ENCODE results near the gene SIGLEC14. TPM values are rescaled to one million over a fixed set of nuclear protein-coding genes. Genes with fewer than 3 reads are reported as not detected.
"Not testable (repeated sequence)": the region's sequence is repeated elsewhere in the genome, so short reads cannot be mapped to it uniquely, and the experiment has no call there.

Gene SIGLEC14
- total RNA-seq, 3 donors from 2014 or later: 3.5 to 7.9 TPM; not detected in 1

DNA sequence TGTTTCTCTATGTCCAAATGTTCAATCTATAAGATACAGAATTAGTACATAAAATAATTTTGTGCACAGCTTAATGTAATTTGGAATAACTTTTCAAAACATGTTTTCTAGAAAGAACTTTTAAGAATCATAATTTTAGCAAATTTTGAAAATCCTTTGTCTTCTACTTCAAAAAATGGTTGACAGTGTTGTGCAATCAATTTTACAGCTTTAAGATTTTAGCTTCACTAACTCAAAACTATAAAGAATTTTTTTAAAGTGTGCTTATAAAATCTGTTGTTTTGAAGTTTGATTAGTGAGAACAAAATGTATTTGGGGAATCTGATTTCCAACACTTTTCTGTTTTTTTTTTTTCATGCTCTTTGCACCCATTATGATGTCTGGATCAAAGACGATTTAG, 33.8 kb upstream of the SIGLEC14 start:
- Histone ChIP-seq H3K4me1 (ENCODE audit: low read depth) (no peaks in the 10 kb centered on the region), H3K9me3 (no peaks in the 10 kb centered on the region), H3K4me3 (no peak overlapping the region), H3K36me3 (ENCODE audit: low read depth) (no peaks in the 10 kb centered on the region)
- ATAC-seq: no peak
- TF ChIP-seq, protein P1, sequence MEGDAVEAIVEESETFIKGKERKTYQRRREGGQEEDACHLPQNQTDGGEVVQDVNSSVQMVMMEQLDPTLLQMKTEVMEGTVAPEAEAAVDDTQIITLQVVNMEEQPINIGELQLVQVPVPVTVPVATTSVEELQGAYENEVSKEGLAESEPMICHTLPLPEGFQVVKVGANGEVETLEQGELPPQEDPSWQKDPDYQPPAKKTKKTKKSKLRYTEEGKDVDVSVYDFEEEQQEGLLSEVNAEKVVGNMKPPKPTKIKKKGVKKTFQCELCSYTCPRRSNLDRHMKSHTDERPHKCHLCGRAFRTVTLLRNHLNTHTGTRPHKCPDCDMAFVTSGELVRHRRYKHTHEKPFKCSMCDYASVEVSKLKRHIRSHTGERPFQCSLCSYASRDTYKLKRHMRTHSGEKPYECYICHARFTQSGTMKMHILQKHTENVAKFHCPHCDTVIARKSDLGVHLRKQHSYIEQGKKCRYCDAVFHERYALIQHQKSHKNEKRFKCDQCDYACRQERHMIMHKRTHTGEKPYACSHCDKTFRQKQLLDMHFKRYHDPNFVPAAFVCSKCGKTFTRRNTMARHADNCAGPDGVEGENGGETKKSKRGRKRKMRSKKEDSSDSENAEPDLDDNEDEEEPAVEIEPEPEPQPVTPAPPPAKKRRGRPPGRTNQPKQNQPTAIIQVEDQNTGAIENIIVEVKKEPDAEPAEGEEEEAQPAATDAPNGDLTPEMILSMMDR (IDR thresholded peaks at IDR 0.05): no peak
- DNase-seq: no peak
- intact Hi-C loops (cut with DNase I, micrococcal nuclease): no loop called here

DNA sequence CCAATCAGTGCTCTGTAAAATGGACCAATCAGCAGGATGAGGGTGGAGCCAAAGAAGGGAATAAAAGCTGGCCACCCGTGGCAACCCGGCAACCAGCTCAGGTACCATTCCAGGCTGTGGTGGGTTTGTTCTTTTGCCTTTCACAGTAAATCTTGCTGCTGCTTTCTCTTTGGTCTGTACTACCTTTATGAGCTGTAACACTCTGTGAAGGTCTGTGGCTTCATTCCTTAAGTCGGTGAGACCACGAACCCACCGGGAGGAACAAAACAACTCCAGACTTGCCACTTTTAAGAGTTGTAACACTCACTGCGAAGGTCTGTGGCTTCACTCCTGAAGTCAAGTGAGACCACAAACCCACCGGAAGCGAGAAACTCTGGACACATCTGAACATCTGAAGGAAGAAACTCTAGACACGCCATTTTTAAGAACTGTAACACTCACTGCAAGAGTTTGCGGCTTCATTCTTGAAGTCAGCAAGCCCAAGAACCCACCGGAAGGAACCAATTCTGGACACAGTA, 30.0 kb upstream of the SIGLEC14 start:
- Histone ChIP-seq H3K4me3 (no peak overlapping the region), H3K4me1 (ENCODE audit: low read depth) (no peaks in the 10 kb centered on the region), H3K9me3 (no peaks in the 10 kb centered on the region), H3K36me3 (ENCODE audit: low read depth) (no peaks in the 10 kb centered on the region)
- TF ChIP-seq, protein P1 (IDR thresholded peaks at IDR 0.05): no peak
- ATAC-seq (no peak), DNase-seq (no peak)
- intact Hi-C loops (cut with DNase I, micrococcal nuclease): no loop called here

DNA sequence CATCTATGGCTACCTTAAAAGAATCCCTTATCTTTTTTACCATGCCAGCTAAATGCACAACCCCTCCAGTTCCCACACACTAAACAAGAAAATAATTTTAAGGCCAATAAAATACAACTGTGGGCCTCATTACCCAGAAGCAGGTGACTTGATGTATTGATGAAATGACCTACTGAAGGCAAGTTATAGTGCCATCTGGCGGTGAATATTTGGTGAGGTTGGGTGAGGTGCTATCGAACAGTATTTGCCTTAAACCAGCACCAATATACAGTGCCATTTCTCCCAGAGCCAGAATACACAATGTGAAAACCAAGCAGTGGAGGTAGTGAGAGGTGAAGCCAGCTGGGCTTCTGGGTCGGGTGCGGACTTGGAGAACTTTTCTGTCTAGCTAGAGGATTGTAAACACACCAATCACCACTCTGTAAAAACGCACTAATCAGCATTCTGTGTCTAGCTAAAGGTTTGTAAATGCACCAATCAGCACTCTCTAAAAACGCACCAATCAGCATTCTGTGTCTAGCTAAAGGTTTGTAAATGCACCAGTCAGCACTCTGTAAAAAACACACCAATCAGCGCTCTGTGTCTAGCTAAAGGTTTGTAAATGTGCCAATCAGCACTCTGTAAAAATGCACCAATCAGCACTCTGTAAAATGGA, 29.4 kb upstream of the SIGLEC14 start:
- DNase-seq: peak in 1 of 3 donors; percentile 39
- H3K9me3 ChIP-seq; H3K4me1 ChIP-seq (ENCODE audit: low read depth); H3K4me3 ChIP-seq; ATAC-seq; H3K36me3 ChIP-seq (ENCODE audit: low read depth); intact Hi-C loops (cut with DNase I, micrococcal nuclease): not testable (repeated sequence)

DNA sequence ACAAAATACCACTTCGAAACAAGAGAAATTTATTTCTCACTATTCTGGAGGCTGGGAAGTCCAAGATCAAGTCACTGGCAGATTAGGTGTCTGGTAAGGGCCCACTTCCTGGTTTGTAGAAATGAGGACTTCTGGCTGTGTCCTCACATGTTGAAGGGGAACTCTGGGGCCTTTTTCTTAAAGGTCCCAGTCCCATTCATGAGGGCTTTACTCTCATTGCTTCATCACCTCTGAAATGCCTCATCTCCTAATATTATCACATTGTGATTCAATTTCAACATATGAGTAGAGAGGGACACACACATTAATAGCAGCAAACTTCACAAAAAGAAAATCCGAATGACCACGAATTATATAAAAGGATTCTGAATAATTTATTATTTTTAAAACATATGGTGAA, 21.6 kb upstream of the SIGLEC14 start:
- TF ChIP-seq, protein P1 (IDR thresholded peaks at IDR 0.05): no peak

DNA sequence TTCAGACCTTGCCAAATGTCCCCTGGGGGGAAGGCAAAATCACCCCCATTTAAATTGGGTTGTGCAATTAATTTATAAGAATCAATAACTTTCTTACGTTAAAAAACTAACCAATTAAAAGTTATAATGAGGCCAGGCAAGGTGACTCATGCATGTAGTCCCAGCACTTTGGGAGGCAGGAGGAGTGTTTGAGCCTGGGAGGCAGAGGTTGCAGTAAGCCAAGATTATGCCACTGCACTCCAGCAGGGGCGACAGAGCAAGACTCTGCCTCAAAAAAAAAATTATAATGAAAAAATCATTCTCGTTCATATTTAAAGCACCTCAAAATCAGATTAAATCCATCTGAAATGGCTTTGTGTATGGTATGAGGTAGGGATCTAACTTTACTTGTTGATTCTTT, 18.4 kb upstream of the SIGLEC14 start:
- Histone ChIP-seq H3K4me3 (no peak overlapping the region), H3K4me1 (ENCODE audit: low read depth) (no peaks in the 10 kb centered on the region), H3K9me3 (no peaks in the 10 kb centered on the region), H3K36me3 (ENCODE audit: low read depth) (no peaks in the 10 kb centered on the region)
- DNase-seq: no peak
- no peak for ATAC-seq
- TF ChIP-seq, protein P1 (IDR thresholded peaks at IDR 0.05): no peak
- intact Hi-C loops (cut with DNase I, micrococcal nuclease): no loop called here

More for the DNA sequence above, 21.6 kb upstream of the SIGLEC14 start:
- ATAC-seq: no peak
- H3K36me3 ChIP-seq (ENCODE audit: low read depth): no peaks in the 10 kb centered on the region
- intact Hi-C loops (cut with DNase I, micrococcal nuclease): no loop called here
- no peak for DNase-seq
- no peaks in the 10 kb centered on the region for H3K4me1 ChIP-seq (ENCODE audit: low read depth)
- H3K4me3 ChIP-seq: no peak overlapping the region
- H3K9me3 ChIP-seq: no peaks in the 10 kb centered on the region

DNA sequence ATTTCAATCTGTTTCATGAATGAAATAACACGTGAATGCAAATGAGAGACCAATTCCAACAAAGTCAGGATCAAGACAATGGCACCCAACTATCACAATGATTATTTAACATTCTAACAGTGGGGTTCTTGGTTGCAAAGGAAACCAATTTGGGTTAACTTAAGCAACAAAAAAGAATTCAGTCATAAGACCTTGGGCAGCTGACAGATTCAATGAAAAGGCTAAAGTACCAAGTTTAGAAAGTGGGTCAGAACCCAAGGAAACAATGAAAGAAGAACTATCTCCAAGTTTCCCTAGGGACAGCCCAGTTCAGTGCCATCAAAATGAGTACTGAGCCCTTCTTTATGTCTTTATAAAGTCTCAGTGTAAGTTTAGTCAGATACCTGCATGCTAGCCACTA, 17.5 kb upstream of the SIGLEC14 start:
- Histone ChIP-seq H3K36me3 (ENCODE audit: low read depth) (no peaks in the 10 kb centered on the region), H3K9me3 (no peaks in the 10 kb centered on the region), H3K4me3 (no peak overlapping the region), H3K4me1 (ENCODE audit: low read depth) (no peaks in the 10 kb centered on the region)
- intact Hi-C loops (cut with DNase I, micrococcal nuclease): no loop called here
- no peak for DNase-seq
- TF ChIP-seq, protein P1 (IDR thresholded peaks at IDR 0.05): no peak
- no peak for ATAC-seq

All from mucosa of descending colon (tissue), 3 donors.